Measurements from ENCODE around the gene CDCP1.

The CDCP1 gene

GRCh38 chr3:45132568-45133211 lies 13.5 kb downstream of the CDCP1 start:
- peaks cover 2% of the 10 kb centered on the region for H3K4me1 Mint-ChIP-seq (ENCODE audit: low read depth)
- H3K4me3 Mint-ChIP-seq = no peak overlapping the region
- peaks cover 5% of the 10 kb centered on the region for H3K36me3 Mint-ChIP-seq
- H3K9me3 Mint-ChIP-seq (ENCODE audit: low read depth) = no peaks in the 10 kb centered on the region
- no peak overlapping the region for H3K27ac Mint-ChIP-seq
- H3K27me3 Mint-ChIP-seq = no peaks in the 10 kb centered on the region

GRCh38 chr3:45131201-45131600 lies 15.0 kb downstream of the CDCP1 start:
- Mint-ChIP-seq H3K9me3 (ENCODE audit: low read depth) (no peaks in the 10 kb centered on the region), H3K4me1 (ENCODE audit: low read depth) (peaks cover 2% of the 10 kb centered on the region), H3K4me3 (no peak overlapping the region), H3K27ac (no peak overlapping the region), H3K27me3 (no peaks in the 10 kb centered on the region), H3K36me3 (peaks cover 5% of the 10 kb centered on the region)

- H3K36me3 Mint-ChIP-seq = peaks cover 5% of the 10 kb centered on the region
- H3K9me3 Mint-ChIP-seq (ENCODE audit: low read depth) = no peaks in the 10 kb centered on the region
- peaks cover 2% of the 10 kb centered on the region for H3K4me1 Mint-ChIP-seq (ENCODE audit: low read depth)
- no peak overlapping the region for H3K27ac Mint-ChIP-seq
- no peaks in the 10 kb centered on the region for H3K27me3 Mint-ChIP-seq
- H3K4me3 Mint-ChIP-seq = no peak overlapping the region
Measured at GRCh38 chr3:45130476-45130875, 15.7 kb downstream of the CDCP1 start.

GRCh38 chr3:45128950-45129349 lies 17.2 kb downstream of the CDCP1 start:
- Mint-ChIP-seq H3K27me3 (peaks cover 3% of the 10 kb centered on the region), H3K9me3 (ENCODE audit: low read depth) (no peaks in the 10 kb centered on the region), H3K4me3 (no peak overlapping the region), H3K4me1 (ENCODE audit: low read depth) (peaks cover 3% of the 10 kb centered on the region), H3K27ac (no peak overlapping the region), H3K36me3 (peaks cover 2% of the 10 kb centered on the region)

GRCh38 chr3:45127130-45127822 lies 18.9 kb downstream of the CDCP1 start:
- peaks cover 4% of the 10 kb centered on the region for H3K4me1 Mint-ChIP-seq (ENCODE audit: low read depth)
- H3K27me3 Mint-ChIP-seq = peaks cover 3% of the 10 kb centered on the region
- H3K4me3 Mint-ChIP-seq = no peak overlapping the region
- no peaks in the 10 kb centered on the region for H3K9me3 Mint-ChIP-seq (ENCODE audit: low read depth)
- no peak overlapping the region for H3K27ac Mint-ChIP-seq
- peaks cover 2% of the 10 kb centered on the region for H3K36me3 Mint-ChIP-seq

- H3K4me1 Mint-ChIP-seq (ENCODE audit: low read depth) = peaks cover 4% of the 10 kb centered on the region
- H3K4me3 Mint-ChIP-seq = no peak overlapping the region
- peaks cover 2% of the 10 kb centered on the region for H3K36me3 Mint-ChIP-seq
- no peaks in the 10 kb centered on the region for H3K9me3 Mint-ChIP-seq (ENCODE audit: low read depth)
- peaks cover 3% of the 10 kb centered on the region for H3K27me3 Mint-ChIP-seq
- H3K27ac Mint-ChIP-seq = no peak overlapping the region
Measured at GRCh38 chr3:45126730-45127129, 19.4 kb downstream of the CDCP1 start.

- Mint-ChIP-seq H3K4me1 (ENCODE audit: low read depth) (peaks cover 4% of the 10 kb centered on the region), H3K36me3 (no peaks in the 10 kb centered on the region), H3K9me3 (ENCODE audit: low read depth) (no peaks in the 10 kb centered on the region), H3K27me3 (peaks cover 6% of the 10 kb centered on the region), H3K4me3 (no peak overlapping the region), H3K27ac (no peak overlapping the region)
Measured at GRCh38 chr3:45125550-45126026, 20.6 kb downstream of the CDCP1 start.

- Mint-ChIP-seq H3K4me1 (ENCODE audit: low read depth) (peaks cover 7% of the 10 kb centered on the region), H3K9me3 (ENCODE audit: low read depth) (no peaks in the 10 kb centered on the region), H3K4me3 (no peak overlapping the region), H3K36me3 (no peaks in the 10 kb centered on the region), H3K27ac (no peak overlapping the region), H3K27me3 (peaks cover 6% of the 10 kb centered on the region)
Measured at GRCh38 chr3:45124956-45125355, 21.2 kb downstream of the CDCP1 start.

- Mint-ChIP-seq H3K4me1 (ENCODE audit: low read depth) (peaks cover 11% of the 10 kb centered on the region), H3K27me3 (peaks cover 6% of the 10 kb centered on the region), H3K9me3 (ENCODE audit: low read depth) (no peaks in the 10 kb centered on the region), H3K36me3 (no peaks in the 10 kb centered on the region), H3K27ac (no peak overlapping the region), H3K4me3 (no peak overlapping the region)
Measured at GRCh38 chr3:45124352-45124751, 21.8 kb downstream of the CDCP1 start.

GRCh38 chr3:45123581-45124269 lies 22.5 kb downstream of the CDCP1 start:
- H3K4me3 Mint-ChIP-seq = no peak overlapping the region
- H3K27ac Mint-ChIP-seq = no peak overlapping the region
- H3K9me3 Mint-ChIP-seq (ENCODE audit: low read depth) = no peaks in the 10 kb centered on the region
- peaks cover 16% of the 10 kb centered on the region for H3K4me1 Mint-ChIP-seq (ENCODE audit: low read depth)
- H3K27me3 Mint-ChIP-seq = peaks cover 6% of the 10 kb centered on the region
- H3K36me3 Mint-ChIP-seq = no peaks in the 10 kb centered on the region

- Mint-ChIP-seq H3K27me3 (peaks cover 6% of the 10 kb centered on the region), H3K4me1 (ENCODE audit: low read depth) (peaks cover 23% of the 10 kb centered on the region), H3K9me3 (ENCODE audit: low read depth) (no peaks in the 10 kb centered on the region), H3K4me3 (no peak overlapping the region), H3K27ac (no peak overlapping the region), H3K36me3 (no peaks in the 10 kb centered on the region)
Measured at GRCh38 chr3:45123030-45123429, 23.1 kb downstream of the CDCP1 start.

GRCh38 chr3:45120359-45121158 lies 25.6 kb downstream of the CDCP1 start:
- peaks cover 32% of the 10 kb centered on the region for H3K4me1 Mint-ChIP-seq (ENCODE audit: low read depth)
- H3K27me3 Mint-ChIP-seq = peaks cover 6% of the 10 kb centered on the region
- H3K36me3 Mint-ChIP-seq = no peaks in the 10 kb centered on the region
- no peak overlapping the region for H3K27ac Mint-ChIP-seq
- no peaks in the 10 kb centered on the region for H3K9me3 Mint-ChIP-seq (ENCODE audit: low read depth)
- H3K4me3 Mint-ChIP-seq = no peak overlapping the region

GRCh38 chr3:45119824-45120358 lies 26.3 kb downstream of the CDCP1 start:
- H3K4me3 Mint-ChIP-seq = no peak overlapping the region
- H3K27ac Mint-ChIP-seq = no peak overlapping the region
- peaks cover 4% of the 10 kb centered on the region for H3K27me3 Mint-ChIP-seq
- no peaks in the 10 kb centered on the region for H3K36me3 Mint-ChIP-seq
- H3K4me1 Mint-ChIP-seq (ENCODE audit: low read depth) = peaks cover 33% of the 10 kb centered on the region
- no peaks in the 10 kb centered on the region for H3K9me3 Mint-ChIP-seq (ENCODE audit: low read depth)

- H3K27ac Mint-ChIP-seq = no peak overlapping the region
- H3K27me3 Mint-ChIP-seq = peaks cover 3% of the 10 kb centered on the region
- H3K4me3 Mint-ChIP-seq = no peak overlapping the region
- H3K4me1 Mint-ChIP-seq (ENCODE audit: low read depth) = peaks cover 35% of the 10 kb centered on the region
- no peaks in the 10 kb centered on the region for H3K9me3 Mint-ChIP-seq (ENCODE audit: low read depth)
- no peaks in the 10 kb centered on the region for H3K36me3 Mint-ChIP-seq
Measured at GRCh38 chr3:45119376-45119775, 26.8 kb downstream of the CDCP1 start.

Data from activated naive CD8-positive, alpha-beta T cell (primary cell).